SK-MEL-5 (cell line): ENCODE results near the gene BAIAP2. TPM values are rescaled to one million over a fixed set of nuclear protein-coding genes. Genes with fewer than 3 reads are reported as not detected.

Experiments used
- DNase-seq: peaks from one replicate; pipeline ENCODE4 v3.0.0-alpha.2; 2016; ENCODE audit warnings: low read depth, low spot score
- in situ Hi-C: cut with HindIII; loops from 2 replicates; pipeline ENCODE4 v1.10.0; 2016; ENCODE audit warnings: low sequenced_read_pairs, high pct_unique_total_duplicates, low pct_unique_long_range_greater_than_20kb
- total RNA-seq: library from RNA; depleted of rRNA; stranded (reverse); fragments of >200 nt; shearing (Covaris generic); gene quantifications from 2 replicates; pipeline ENCODE4 v1.2.3, GENCODE V29; 2014

Gene BAIAP2
- total RNA-seq, 1 experiment from 2014 or later = 26.7 TPM

DNA sequence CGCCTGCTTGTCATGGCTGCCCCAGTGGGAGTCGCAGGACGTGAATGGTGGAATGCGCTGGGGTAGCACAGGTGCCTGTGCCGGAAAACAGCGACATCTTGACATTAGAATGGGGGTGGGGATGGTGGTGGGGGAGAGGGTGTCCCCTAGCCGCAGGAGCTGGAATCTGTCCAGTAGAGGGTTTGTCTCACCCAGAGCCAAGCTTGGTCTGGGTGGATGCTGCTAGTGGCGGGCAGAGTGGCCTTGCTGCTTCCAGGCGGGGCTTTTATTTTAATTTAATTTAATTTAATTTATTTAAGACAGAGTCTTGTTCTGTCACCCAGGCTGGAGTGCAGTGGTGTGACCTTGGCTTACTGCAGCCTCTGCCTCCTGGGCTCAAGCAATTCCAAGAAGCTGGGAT, 7.7 kb downstream of the BAIAP2 start:
- in situ Hi-C loops = no loop called here
- DNase-seq = no peak

DNA sequence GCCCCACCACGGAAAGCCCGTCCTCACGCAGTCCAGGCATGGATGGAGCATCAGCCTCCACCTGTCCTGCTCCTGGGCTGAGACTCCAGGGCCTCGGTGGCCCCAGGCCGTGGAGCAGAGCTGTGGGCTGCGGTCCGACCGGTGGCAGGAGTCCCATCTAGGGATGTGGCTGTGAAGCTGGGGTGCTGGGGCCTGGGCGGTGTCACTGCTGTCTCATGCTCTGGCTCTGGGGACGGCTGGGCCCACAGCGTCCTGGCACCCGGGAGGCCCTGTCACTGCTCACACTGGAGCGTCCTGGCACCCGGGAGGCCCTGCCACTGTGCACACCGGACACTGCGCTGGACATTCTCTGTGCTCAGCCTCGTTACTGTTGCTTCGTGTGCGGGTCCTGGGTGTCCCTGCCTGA, 8.4 kb downstream of the BAIAP2 start:
- in situ Hi-C loops = no loop called here
- DNase-seq = no peak

- in situ Hi-C loops = no loop called here
- DNase-seq = no peak
Measured at GRCh38 chr17:81043725-81044427, 8.9 kb downstream of the BAIAP2 start.

- DNase-seq = no peak
- in situ Hi-C loops = no loop called here
Measured at GRCh38 chr17:81044428-81044763, 9.4 kb downstream of the BAIAP2 start.

- in situ Hi-C loops = no loop called here
- DNase-seq = no peak
Measured at GRCh38 chr17:81044764-81045589, 10.0 kb downstream of the BAIAP2 start.

DNA sequence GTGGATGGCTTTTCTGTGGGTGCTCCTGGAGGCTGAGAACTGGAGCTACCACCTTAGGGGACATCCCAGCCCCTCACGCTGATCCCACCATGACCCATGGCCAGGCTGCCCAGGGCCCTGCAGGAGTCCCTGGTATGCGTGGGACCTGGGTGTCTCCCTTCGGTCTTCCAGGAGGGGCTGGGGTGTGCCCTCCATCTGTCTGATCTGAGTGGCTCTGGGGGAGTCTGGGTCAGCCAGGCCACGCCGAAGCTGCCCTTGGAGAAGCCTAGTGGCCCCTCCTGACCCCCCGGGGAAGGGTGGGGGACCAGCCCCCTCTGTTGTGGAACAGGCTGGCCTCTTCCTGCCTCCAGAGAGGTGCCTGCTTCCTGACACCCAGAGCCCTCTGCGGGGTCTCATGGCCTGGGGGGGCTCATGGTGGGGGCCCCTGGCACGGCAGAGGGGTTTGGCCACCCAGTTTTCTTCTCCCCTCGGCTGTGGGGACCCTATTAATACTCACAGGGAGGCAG, 10.7 kb downstream of the BAIAP2 start:
- DNase-seq = no peak
- in situ Hi-C loops = no loop called here

GRCh38 chr17:81046132-81046769, 11.3 kb downstream of the BAIAP2 start:
- in situ Hi-C loops = no loop called here
- DNase-seq = no peak

- in situ Hi-C loops = no loop called here
- DNase-seq = no peak
Measured at GRCh38 chr17:81046770-81047359, 11.9 kb downstream of the BAIAP2 start.

- in situ Hi-C loops = no loop called here
Measured at GRCh38 chr17:81048827-81049371, 13.9 kb downstream of the BAIAP2 start.

DNA sequence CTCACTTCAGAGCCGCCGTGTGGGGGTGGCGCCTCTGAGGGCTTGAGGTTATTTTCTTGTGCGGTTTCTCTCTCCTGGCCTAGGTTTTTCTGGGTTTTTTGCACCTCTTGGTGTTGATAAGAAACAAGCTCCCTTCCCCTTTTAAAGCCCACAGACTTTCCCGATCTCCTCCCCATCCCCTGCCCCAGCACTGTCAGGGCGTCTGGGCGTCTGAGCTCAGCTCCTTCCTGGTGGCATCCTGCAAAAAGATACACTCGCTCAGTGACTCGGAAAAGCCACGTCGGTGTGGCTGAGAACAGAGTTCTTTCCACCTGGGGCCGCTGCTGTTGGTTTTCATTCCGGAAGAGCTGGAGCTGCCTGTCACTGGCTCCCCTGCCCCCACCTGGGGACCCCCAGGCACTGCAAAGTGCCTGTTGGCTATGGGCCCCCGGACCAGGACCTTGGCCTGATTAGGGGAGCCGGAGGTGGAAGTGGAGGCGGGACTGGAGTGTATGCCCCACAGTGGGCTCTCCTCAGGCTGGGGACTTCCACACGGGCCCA, 14.5 kb downstream of the BAIAP2 start:
- in situ Hi-C loops = no loop called here
- DNase-seq = no peak

More at GRCh38 chr17:81048827-81049371, 13.9 kb downstream of the BAIAP2 start:
- DNase-seq = no peak

- in situ Hi-C loops = no loop called here
- DNase-seq = no peak
Measured at GRCh38 chr17:81049973-81050551, 15.1 kb downstream of the BAIAP2 start.

GRCh38 chr17:81050645-81051625, 16.0 kb downstream of the BAIAP2 start:
- in situ Hi-C loops = no loop called here
- no peak for DNase-seq

DNA sequence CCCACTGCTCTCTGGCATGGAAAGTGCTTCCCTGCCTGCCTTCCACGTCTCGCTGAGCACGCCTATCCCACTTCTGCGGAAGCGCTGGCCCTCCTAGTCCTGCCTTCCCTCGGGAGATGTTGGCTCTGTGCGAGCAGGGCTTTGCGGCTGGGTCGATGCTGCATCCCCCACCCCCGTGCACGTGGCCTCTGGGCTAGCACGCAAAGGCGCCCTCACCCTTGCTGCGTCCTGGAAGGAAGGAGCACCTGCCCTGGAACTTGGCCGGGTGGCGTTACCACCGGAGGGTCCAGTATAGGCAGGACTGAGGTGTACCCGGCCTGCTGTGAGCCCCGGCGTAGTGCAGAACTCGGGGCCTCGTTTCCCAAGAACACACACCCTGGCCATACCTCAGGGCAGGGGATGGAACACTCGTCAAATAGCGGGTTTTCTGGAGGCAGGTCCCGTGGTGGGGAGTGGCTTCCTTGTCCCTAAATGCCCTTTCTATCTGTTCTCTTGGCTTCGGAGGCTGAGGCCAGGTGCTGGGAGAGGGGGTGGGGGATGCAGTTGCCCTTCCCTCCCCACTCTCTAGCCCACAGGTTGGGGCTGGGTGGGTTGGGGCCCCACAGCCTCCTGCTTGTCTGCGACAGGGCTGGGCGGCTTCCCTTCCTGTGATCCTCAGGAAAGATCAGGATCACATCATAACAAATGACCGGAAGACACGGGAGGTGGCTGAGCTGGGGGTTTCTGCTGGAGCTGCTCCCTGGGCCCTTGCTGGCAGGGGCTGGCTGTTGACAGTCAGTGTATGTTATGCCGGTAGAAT, 17.4 kb downstream of the BAIAP2 start:
- in situ Hi-C loops = no loop called here
- no peak for DNase-seq

DNA sequence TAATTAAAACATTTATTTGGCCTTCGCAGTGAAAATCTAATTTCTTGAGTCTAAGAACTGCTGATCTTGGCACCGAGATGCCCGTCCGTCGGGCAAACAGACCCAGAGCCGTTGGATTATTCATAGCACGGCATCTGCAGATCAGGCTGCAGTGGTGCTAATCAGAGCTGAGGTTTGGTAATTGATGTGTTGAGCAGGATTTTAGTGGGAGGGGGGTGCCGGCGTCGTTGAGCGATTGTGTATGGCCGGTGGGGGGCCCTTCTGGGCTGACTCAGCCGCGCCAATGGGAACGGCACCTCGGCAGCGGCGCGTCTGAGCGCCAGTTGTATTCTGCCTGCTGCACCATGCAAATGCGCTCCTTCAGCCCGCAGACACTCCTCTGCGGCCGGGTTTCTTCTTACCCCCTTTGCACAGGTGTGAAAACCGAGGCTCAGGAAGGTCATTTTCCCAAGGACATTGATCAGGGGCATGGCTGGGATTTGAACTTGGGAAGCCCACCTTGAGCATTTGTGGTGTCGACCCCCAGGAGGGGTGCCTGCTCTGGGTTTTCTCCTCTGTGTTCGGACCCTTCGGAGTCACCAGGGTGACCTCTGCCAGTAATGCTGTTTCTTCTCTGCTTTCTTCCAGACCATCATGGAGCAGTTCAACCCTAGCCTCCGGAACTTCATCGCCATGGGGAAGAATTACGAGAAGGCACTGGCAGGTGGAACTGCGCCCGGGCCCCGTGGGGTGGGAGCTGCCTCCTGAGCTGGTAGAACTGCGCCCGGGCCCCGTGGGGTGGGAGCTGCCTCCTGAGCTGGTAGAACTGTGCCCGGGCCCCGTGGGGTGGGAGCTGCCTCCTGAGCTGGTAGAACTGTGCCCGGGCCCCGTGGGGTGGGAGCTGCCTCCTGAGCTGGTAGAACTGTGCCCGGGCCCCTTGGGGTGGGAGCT, 18.4 kb downstream of the BAIAP2 start:
- in situ Hi-C loops = no loop called here
- DNase-seq = no peak

DNA sequence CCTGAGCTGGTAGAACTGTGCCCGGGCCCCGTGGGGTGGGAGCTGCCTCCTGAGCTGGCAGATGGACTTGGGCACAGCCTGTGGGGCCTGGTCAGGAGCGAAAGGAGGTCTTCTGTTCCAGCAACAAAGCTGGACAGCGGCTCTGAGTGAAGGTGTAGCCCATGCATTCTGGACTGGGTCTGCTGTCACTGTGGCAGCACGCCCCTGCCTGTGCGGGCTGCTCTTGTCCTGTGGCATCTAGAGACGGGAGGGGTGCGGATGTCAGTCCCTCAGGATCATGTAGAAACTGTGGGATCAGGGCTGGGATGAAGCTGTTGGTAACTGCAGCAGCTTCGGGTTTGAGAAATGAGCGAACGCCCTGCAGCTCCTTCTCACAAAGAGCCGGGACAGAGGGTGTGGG, 19.4 kb downstream of the BAIAP2 start:
- in situ Hi-C loops = no loop called here
- no peak for DNase-seq
